NCI-H1105 (cell line): ENCODE data around the gene PEMT.

Experiments
- DNase-seq: peaks from one replicate; lab custom pipeline; 2025; lab: John Stamatoyannopoulos, UW

Gene PEMT

DNA sequence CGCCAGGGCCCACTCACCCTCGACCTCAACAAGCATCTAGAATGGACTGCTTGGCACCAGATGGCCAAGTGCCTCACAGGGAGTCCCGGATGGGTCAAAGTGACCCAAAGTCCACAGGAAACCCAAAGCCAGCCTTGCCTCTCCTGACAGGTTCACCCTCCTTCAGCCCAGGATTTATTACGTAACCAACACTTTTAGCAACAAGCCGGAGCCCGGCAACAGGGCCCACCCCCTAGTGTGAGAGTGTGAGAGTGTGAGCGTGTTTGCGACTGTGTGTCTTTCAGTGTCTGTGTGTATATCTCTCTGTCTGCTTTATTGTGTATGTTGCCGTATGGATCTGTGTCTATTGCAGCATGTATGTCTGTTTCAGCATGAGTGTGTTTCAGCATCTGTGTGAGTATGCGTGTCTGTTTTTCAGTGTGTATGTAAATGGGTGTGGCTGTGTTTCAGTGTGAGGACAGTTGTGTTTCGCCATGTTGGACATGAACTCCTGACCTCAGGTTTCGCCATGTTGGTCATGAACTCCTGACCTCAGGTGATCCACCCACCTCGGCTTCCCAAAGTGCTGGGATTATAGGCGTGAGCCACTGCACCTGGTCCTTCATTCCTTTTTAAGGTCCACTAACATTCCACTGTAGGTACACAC is 13.7 kb upstream of the PEMT start:
- no peak for DNase-seq

DNA sequence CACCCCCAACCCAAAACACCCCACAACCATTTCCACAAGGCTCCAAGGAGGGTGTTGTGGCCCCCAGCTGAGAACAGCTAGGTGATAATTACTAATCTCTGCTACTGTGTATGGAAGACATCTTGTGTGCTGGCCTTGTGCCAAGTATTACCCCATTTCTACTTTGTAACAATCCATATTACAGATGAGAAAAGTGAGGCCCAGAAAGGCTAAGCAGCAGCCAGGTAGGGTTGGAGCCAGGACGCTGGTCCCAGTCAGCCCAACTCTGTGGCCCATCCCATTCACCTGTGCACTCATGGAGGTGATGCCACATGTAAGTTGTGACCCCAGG is 12.4 kb upstream of the PEMT start:
- DNase-seq = no peak

DNA sequence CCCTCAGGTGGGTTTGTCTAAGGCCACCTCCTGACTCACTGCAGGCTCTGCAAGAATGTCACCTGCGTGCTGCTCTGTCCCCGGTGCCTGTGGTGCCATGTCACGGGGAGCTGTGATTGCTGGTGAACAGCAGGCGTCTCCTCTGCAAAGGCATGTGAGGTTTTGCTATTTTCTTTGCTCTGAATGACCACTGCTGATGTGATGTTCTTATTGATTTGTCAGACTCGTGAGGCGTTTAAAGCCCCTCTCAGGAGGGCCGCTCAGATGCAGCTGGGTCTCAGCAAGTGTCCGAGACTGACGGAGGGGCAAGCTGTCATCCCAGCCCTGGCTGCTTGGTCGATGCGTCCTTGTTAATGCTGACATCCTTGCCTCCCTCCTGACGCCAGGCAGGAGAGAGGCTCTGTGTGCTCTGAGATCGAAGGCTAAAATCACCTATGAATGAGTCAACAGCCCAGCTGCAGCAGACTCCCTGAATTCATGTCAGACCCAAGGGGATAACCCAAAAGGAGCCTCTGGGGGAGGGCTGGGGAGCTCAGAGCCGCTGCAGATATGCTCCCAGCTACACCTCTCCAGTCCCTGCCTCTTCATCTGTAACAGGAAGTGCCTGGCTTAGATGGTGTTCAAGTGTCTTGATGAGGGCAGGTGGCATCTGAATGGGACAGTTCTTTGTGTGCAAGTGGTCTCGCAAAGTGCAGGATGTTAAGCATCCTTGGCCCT is 11.8 kb upstream of the PEMT start:
- DNase-seq = peak; percentile 20

DNA sequence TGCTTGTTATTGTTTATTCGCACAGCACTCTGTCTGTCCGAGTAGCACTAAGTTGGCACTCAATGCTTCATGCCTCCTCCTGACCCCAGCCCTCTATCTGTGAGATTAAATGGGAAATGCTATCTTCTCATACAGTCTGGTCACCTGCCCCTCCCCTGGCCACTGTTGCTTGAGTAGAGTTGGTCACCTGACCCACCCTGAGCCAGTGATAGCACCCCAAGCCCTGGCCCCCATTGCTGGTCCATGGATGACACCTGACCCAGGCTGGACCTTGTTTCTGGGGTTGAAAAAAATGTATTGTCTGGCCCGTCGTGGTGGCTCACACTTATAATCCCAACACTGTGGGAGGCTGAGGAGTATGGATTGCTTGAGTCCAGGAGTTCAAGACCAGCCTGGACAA is 8.5 kb upstream of the PEMT start:
- DNase-seq = no peak

DNA sequence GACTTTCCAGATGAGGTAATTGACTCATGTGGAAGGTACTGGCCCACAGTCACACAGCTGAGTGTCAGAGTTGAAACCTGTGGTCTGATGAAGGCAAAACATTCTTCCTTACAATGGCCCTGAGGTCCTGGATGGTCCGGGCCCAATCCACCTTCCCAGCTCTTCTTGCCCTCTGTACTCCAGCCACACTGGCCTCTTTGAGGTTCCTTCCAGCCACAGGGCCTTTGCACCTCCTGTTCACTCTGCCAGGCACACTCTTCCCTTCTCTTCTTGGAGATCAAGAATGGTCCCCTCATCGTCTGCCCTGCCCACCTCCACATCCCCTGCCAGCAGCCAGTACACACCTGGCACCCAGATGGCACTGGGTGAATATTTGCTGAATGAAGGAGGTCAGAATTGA is 6.5 kb upstream of the PEMT start:
- DNase-seq = no peak

DNA sequence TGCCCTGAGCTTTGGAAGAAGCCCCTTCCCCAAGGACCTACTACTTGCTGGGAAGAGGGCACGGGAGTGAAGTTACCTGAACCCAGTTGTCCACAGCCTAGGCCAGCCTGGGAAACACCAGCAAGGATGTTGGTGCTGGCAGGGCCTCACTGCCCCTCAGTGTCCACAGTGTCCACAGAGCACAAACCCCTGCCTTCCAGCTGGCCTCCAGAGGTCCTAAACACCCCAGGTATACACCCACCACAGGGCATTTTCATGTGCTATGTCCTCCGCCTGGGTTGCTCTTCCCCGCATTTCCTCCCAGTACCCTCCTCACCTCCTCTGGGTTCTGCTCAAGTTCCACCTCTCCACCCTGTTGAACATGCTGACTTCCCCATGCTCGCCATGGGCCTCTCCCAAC is 4.2 kb upstream of the PEMT start:
- no peak for DNase-seq

DNA sequence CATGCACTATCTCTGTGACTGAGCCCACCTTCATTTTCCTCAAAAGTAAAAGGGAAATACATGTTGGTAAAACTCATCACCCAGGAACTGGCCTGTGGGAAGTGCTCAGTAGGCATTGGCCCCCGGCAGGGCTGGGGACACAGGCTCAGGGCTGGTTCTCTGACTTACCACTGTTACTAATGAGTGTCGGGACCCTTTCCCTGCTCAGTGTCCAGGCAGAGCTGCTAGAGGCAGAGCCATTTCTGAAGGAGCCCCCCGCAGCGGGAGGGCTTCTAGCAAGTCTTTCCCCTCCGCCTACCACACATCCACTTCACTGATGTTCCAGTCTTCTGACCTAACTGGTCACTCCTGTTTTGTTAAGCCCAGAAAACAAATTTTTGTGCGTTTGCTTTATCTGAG is 1.7 kb upstream of the PEMT start:
- no peak for DNase-seq

DNA sequence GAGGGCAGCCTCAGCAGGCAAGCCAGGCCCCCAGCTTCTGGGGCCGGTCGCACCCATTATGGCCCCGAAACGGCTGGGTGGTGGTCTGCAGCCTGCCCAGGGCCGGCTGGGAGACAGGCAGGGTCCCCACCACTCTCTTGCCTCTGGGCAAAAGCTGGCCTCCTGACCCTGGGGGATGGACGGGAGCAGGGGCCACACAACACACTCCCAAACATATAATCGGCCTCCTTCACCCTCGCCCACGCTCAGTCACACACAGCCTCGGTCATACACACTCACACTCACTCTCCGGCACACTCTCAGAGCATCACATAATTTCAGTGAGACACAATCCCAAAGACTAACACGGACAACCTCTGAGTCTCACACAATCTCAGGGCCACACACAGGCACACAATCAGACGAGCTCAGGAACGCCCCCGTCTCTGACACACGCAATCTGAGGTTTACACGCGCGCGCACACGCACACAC is 589 bp downstream of the PEMT start:
- no peak for DNase-seq

DNA sequence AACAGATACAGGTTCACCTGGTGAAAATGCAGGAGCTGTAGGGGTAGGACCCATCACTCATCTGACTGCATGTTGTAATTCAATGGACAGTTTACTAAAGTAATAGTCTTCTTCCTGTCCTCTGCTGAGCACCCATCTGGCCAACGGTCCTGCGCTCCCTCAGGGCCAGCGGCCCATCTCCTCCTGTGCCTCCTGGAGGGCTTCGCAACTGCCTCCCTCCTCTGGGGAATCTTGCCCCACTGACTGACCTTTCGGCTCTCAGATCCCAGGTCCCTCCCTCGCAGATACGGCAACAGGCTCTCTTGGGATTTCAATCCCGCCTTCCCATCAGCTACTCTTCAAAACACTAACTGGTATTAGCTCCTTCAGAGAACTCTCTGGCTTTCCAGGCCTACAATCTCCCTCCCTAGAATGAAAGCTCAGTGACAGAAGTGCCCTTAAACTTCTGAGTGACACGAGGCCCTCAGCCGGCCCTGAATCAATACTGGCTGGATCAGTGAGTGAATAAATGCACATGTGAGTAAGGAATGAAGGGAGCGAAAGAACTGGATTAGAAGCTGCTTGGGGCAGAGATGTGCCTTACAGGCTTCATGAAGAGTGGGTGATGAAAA is 1.3 kb downstream of the PEMT start:
- DNase-seq = no peak

DNA sequence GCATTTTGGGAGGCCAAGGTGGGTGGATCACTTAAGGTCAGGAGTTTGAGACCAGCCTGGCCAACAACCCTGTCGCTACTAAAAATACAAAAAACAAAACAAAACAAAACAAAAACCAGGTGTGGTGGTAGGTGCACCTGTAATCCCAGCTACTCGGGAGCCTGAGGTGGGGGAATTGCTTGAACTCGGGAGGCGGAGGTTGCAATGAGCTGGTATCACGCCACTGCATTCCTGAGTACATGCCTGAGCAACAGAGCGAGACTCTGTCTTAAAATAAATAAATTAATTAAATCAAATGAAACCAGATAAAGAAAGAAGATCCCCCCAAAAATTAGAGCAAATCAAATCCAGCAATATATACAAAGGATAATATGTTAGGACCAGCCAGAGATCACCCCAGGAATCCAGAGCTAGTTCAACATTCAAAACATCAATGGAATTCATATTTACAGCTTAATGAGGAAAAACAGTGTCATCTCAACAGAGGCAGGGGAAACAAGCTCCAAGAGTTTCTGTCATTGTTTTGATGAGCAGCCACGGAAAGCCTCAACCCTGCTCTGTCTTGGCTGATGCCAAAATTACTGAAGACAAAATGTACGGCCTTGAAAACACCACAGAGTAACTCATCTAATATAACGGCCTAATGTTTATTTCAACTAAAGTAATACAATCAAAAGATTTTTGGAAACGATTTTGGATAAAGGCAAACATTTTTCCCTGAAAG is 3.7 kb downstream of the PEMT start:
- no peak for DNase-seq

DNA sequence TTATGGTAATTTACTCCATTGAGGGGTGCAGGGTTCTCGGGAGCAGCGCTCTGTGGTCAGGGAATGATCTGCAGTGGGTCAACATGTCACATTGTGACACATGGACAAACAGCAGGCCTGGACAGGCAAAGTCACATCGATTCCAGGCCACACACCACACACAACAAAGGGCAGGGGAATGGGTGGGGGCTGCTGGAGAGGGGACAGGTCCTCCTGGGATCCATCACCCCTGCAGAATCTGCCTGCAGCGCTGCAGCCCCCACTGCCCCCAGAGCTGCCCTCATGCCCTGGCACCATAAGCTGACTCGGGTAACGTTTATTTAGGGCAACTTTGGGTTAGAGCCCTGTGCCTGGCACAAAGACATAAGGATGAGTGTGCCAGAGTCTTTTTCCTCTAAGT is 9.1 kb downstream of the PEMT start:
- no peak for DNase-seq

DNA sequence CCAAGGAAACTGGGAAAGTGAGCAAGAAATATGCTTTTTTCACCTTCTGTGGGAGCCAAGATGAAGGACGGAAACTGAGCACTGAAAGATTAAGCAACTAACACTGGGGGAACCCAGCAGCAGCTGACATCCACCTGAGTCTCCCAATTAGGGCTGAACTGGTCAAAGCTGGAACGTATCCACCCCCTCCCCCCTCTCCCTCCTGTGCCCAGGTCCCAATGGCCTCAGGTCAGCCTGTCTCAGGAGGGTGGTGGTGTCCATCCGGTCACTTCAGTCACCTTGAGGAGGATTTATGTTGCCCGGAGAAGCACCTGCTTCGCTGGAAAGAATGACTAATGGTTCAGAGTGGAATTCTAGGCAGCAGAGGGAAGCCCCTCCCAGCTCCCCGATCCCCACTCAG is 10.0 kb downstream of the PEMT start:
- no peak for DNase-seq

DNA sequence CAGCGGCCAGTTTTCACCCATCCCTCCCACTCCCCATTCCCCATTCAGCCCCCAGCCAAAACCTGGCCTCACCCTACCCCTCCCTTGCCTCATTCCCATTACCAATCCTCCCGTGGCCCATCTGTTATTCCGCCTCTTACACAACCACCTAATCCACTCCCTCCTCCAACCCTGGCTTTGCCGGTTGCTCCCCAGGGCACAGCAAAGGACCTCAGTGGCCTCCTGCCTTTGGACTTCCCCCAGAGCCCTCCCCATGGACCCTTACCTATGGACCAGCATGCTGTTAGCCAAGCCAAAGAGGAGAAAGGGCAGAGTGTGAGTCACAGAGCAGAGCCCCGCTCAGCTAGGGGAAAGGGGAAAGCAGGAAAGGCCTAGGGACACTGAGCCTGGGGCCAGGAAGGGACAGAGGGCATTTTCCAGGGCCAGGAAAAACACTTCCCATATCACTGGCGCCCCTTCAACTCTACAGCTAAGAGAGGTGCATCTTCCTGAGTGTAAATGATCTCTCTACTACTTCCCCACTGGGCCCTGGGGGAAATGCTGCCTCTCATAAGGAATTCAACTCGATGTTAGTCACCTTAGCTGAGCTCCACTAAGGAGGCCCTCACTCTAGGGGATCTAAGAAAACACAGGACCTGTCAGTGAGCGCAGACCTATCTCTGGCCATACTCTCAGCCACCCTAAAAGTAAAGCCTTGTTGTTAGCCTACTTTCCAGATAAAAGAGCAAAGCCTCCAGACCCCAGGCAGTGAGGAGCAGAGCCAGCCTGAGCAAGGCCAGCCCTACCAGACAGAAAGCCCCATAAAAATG is 10.6 kb downstream of the PEMT start:
- no peak for DNase-seq

DNA sequence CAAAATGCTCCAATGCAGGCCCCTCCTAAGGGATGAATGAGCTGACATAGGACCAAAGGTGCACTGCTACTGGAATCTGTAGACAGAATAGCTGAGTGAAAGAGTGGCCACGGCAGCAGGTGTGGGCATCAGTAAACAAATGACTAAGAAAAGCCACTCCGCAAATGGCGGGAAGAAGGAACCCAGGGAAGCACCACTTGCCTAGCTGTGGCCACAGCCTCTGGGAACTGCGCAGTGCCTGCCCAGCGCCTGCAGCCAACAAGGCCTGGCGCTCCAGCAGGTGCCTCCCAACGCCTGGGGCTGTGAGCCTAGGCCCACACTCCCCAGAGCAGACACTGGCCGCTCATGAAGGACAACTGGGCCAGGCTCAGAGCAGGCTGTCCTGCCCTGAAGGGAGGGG is 11.8 kb downstream of the PEMT start:
- no peak for DNase-seq

DNA sequence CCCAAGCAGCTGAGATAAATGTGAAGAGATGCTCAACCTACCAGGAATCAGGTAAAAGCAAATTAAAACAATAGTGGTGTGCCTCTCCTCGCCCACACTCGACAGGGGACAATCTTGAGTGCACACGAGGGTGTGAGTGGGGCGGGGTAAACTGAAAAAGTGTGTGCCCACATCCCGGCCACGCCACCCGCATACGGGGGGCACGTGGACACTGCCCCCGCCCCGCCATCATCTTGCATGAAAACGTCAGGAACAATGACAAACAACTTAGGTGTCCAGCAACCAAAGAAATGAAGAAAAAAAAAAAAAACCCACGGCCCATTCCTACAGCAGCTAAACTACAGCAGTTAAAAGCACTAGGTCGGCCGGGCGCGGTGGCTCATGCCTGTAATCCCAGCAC is 14.1 kb downstream of the PEMT start:
- no peak for DNase-seq

DNA sequence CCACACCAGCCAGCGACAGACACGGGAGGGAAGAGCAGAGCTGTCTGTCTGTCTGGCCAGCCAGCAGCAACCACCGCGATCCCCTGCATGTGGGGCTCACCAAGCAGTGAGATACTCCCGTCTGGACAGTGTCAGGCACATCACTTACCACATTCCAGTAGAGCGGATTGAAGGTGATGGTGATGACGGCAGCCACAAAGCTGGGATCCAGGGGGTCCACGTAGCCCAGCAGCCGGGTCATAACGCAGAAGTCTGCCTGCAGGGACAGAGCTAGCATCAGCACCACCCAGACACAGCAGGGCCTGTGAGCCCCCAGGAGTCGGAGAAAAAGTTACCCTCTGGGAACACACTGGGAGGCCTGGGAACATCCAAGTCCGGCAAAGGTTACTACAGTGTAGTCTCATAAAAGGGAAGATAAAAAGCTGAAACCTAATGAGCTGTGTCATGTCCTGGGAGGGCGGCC is 14.7 kb downstream of the PEMT start:
- DNase-seq = no peak

DNA sequence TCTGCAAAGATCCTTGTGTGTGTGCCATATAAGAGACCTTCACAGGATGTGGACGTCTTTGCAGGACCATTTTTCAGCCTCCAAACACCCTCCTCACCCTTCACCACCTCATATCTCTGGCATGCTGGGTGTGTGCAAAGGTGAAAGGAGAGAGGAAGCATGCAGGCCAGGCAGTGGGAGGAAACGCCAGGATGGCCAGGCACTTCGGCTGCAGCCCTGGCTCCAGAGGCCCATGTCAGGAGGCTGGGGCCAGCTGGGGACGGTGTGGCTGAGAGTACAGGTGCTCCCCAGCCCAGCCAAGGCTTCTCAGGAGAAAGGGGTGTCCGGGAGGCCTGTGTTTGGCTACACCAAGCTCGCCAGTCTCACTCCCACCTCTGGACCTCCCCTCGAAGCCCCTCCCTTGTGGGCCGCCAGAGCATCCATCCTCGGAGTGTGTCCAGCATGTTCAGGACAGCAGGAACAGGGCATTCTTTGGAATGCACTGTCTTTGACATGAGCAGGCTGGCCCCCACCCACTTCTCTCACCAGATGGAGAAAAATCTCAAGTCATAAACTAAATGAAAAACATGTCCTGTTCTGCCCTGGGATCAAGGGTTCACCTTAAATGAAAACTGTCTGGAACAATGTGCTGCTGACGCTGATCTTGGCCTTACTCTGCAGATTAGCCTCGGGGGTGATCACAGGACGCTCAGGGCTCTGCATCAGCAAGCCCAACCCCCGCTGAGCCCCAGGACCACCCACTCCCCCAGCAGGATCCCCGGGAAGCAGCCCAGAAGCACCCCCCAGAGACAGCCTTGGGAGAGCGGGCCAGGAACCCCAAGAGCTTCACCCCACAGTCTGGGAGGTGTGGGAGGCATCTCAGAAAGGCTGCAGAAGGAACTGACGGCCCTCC is 15.9 kb downstream of the PEMT start:
- DNase-seq = no peak

DNA sequence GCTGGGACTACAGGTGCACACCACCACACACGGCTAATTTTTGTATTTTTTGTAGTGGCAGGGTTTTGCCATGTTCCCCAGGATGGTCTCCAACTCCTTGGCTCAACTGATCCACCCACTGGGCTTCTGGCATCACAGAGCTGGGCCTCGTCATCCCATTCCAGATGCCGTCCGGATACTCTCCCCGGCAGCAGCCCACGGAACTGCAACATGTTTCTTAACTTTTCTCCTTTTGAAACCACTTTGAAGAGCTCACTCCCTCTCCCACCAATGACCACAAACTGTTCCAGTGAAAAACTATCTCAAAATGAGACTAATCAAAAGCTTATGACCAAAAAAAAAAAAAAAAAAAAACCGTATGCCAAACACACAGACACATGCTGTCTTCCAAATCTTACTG is 17.6 kb downstream of the PEMT start:
- no peak for DNase-seq

DNA sequence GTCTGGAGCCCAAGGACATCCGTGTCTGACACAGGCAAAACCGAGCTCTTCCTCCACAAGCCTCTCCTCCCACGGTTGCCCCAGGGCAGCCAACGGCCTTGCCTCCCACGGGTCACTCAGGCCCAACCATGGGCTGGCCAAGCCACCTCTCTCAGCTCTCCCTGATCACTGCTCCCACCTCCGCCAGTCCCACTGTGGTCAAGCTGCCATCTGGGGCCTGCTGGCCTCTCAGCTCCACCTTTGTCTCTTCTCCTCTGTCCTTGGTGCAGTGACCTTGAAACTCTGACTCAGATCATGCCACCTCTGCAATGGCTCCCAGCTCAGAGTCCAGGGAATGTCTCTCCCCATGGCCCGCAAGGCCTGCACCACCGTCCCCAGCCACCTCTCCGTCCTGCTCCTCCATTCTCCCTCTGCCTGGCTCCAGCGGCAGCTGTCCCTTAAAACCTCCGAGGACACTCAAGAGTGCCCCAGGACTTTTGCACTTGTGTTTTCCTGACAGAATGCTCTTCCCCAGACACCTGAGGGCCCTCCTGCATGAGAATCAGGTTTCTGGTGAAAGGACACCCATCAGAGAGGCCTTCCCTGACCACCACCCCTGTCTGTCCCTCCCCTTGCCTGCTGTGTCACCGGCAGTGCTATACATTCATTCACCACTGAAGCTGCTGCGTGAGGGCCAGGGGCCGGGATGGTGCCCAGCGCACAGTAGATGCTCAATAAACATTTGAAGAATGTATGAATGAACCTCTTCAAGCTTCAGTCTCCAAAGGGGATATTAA is 19.3 kb downstream of the PEMT start:
- DNase-seq = no peak
